A549 treated with AZD9567 at 1 μM for 4 hours (cell line): ENCODE results near the gene DYNAP. TPM values are rescaled to one million over a fixed set of nuclear protein-coding genes. Genes with fewer than 3 reads are reported as not detected.

Source experiments
- total RNA-seq: library from RNA; stranded (reverse); fragments of 200-300 nt; extraction: Qiagen RNA extraction; gene quantifications from 5 replicates; pipeline ENCODE4 v1.2.3, GENCODE V29; 2022; ENCODE audit not compliant: insufficient read depth

Gene DYNAP
- not detected in 5 replicates for total RNA-seq

GRCh38 chr18:54590945-54591344 lies at the start of gene DYNAP:
Gene DYNAP (plus strand): TSS chr18:54591245. CDS start chr18:54591283, 38 bp downstream.

Other genes starting within 250 kb of the DYNAP start
- gene STARD6, start 233.4 kb upstream of the DYNAP start, total RNA-seq, result not detected in 5 replicates
- gene C18orf54, start 233.3 kb upstream of the DYNAP start, total RNA-seq, result 2.0 to 7.2 TPM (median 3.3 TPM) in 5 replicates
- gene RAB27B, start 237.2 kb downstream of the DYNAP start, total RNA-seq, result 9.5 to 11.8 TPM (median 10.2 TPM) in 5 replicates